Pons (tissue), 1 donor: ENCODE results near the gene MROH9.

ENCODE experiments used
- DNase-seq: peaks from one replicate; pipeline ENCODE4 v3.0.0-alpha.2; 2016; ENCODE audit warnings: low spot score

Gene MROH9

DNA sequence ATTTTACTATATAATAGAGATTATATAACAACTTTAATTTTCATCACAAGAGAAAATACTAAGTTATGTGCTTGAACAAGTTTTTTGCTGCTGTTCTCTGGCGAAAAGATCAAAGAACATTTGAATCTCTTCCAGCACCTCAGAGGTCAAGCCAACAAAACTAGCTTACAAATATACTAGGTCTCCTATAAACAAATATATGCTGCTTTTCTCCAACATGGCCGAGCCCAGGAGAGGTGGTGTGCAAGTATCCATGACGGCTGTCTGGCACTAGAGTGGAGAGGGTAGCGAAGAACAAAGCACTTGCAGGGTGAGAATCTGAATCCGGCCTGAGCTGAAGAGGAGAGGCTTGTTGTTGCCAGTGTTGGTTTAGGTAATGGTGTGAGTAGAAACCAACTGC, 147.9 kb downstream of the MROH9 start:
- no peak for DNase-seq

DNA sequence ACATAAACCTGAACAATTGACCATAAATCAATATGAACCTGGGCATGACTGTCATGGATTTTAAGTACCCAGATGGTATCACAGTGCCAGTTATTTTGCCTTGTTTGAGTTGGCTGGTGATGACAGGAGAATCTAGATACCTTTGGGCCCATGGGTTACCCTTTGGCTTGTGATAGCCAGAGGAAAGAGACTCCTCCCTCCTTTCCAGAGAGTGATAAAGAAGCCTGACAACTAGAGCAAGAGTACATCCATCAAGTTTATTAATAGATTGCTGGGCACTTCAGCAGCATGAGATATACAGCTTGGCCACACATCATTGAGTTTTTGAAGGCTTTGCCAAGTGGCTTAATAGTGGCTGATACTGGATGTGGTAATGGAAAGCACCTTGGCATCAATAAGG, 148.8 kb downstream of the MROH9 start:
- no peak for DNase-seq

DNA sequence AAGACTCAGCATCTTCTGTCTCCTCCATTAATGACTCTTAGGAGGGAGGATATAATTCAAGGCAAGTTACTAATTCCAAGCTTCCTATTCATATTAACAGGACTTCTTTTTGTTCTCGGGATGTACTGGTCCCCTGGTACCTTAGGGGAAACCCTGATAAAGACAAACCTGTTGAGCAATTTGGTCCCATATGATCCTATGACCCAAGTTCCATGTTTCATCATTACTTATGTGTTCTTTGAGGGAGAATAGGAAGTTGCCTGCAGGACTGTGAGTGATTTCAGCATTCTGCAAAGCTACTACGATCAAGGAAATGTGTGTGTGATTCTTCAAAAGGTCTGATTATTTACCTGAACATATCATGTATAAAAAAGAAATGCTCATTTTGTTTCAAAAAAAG, 149.5 kb downstream of the MROH9 start:
- DNase-seq, result no peak

DNA sequence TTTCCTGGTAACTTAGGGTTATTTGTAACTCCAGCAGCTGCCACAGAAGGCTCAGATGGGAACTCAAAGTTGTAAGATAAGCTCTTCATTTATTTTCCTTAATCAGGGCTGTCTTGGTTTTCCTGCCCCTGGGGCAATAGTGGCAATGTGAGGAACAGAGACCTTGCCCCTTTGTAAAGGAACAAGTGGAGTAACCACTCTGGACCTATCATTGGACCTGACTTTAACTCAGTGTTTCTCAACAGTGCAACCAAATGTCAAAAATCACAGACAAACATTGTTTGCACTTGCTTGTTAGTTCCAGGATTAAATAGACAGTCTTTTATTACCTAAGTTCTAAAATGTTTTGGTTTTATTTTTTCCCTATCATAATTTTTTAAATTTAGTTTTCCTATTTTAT, 152.6 kb downstream of the MROH9 start:
- DNase-seq, result no peak

DNA sequence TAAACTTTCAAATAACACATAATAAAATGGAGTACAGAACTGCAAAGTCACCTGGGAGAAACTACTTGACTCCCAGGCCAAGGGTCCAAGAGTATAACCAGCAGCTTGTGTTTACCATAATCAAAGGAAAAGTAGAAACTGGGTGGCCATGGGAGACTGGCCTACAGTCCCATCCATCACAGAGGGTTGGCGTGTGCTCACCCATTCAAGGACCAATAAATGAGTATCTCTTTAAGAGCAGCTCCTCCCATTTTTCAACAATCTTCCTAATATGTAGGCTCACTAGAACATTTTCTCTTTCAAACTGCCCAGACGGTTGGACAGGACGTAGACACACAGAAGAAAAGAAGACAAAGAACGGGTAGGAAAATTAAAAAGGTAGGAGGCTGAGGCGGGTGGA, 155.3 kb downstream of the MROH9 start, which contains the start of gene FMO3:
Gene FMO3, plus strand, starts transcription at position 302 of the 400 bp plus-strand sequence. CDS start 1,754 bp downstream, outside the sequence.
- DNase-seq, result no peak

DNA sequence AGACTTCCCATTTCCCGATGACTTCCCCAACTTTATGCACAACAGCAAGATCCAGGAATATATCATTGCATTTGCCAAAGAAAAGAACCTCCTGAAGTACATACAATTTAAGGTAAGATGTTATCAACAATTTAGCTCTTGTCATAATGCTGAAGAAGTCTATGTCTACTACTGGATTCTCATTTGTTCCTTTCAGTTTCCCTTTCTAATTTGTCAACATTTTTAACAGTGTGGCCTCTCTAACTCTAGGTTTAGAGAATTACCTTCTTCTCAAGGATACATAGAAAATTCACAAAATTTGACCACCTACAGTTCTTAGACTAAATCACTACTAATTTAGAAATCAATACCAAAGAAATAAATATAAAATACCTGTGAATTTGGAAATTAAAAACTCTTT, 168.5 kb downstream of the MROH9 start:
- no peak for DNase-seq

DNA sequence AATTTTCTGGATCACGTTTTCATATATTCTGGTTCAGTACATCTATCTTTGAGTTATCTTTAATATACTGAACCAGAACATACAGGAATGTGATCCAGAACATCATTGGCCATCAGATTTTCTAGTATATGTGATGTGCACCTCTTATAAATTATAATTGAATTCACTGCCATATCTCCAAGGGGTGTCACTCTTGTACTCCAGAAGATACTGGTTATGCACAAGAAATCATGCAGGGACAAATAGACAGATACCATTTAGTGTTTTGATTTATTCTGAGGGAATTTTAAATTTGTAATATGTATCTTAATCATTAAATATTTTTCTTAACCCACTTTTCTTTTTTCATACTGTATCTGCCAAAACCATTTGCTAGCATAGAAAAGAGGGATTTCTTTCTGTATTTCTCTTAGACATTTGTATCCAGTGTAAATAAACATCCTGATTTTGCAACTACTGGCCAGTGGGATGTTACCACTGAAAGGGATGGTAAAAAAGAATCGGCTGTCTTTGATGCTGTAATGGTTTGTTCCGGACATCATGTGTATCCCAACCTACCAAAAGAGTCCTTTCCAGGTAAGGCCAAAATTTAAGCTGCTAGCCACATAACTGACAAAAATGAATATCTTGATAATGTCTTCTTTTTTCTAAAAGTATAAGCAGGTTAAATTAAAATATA, 172.1 kb downstream of the MROH9 start:
- no peak for DNase-seq

DNA sequence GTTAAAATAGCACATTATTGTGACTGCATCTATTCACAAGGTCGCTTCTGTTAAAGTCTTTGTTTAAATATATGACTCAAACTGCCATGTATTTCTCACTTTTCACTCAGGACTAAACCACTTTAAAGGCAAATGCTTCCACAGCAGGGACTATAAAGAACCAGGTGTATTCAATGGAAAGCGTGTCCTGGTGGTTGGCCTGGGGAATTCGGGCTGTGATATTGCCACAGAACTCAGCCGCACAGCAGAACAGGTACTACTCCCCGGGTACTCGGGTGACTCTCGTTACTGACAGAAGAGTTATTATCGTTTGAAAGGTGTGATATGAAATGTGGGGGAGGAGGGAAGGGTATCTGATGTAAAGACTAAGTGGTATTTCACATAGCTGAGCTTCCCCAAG, 172.6 kb downstream of the MROH9 start:
- DNase-seq, result no peak

DNA sequence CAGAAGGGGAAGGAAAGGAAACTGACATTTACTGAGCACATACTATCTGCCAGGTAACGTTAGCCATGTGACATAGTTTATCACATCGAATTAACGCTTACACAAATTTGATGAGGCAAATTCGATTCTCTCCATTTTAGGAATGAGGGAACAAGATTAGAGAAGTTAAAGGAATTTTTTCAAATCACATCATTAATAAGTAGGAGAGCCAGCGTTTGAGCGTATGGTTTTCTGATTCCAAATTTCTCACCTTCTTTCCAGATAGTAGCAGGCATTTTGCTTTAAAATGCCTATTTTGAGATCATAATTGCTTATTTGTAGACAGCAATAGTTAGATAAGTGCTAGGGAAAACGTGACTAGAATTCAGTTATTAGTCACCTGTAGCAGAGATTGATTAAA, 174.6 kb downstream of the MROH9 start:
- no peak for DNase-seq

DNA sequence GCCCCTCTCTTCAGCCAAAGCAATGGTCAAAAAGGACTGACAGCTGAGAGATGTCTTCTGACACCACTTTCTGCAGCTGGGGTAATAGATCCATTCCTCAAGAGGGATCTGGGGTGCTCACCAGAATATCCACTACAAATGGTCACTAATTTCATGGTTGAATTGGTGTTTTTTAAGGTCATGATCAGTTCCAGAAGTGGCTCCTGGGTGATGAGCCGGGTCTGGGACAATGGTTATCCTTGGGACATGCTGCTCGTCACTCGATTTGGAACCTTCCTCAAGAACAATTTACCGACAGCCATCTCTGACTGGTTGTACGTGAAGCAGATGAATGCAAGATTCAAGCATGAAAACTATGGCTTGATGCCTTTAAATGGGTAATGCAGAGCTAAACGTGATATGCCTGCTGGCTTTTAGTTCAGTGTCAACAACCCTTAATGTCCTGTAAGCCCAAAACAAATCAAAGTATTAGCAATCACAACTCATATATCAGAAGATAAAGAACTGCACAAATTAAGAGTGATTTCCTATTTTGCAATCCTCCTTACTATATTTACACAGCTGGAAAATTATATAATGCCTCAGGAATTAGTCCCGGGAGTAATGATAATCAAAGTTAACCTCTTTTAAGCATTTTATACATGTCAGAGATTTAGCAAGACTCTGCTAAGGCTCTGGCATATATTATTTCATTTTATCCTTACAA, 175.4 kb downstream of the MROH9 start:
- no peak for DNase-seq

DNA sequence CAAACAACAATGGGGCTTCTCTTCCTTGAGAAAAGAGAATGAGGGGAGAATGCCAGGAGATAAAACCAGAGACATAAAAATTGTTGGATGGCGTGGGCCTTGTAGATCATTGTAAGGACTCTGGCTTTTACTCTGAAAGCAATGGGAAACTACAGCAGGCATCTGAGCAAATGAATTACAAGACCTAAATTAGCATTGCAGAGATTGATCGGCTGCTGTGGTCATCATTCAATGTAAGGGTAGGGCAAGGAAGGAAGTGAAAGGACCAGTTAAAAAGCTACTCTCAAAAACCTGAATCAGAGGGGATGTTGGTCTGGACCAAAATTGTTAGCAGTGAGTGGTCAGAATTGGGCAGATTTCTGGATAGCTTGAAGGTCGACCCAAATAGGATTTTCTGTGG, 176.8 kb downstream of the MROH9 start:
- no peak for DNase-seq

DNA sequence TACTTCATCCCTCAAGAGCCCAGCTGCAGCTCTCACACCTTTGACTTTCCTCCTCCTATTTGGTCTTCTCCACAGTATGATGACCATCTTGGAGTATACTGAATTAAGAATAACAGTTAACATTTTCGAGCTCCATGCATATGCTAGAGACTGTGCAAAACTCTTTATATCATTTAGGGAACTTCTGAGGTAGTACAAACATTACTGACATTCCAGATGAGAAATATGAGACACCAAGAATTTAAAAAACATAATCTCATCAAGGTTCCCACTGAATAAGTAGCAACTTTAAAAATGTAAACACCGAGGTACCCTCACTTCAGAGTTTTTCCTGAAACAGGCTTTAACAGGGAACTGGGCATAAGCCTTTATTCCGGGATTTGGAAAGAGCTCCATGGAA, 178.0 kb downstream of the MROH9 start:
- DNase-seq, result no peak
